ENCODE measurements around the gene UNK. TPM values are rescaled to one million over a fixed set of nuclear protein-coding genes. Genes with fewer than 3 reads are reported as not detected.

UNK gene
- total and polyA plus RNA-seq, 2 of the 13 experiments (the other 11 are each of a cell fraction or from before 2014, with no cell fraction given): 31.6 to 33.0 TPM

GRCh38 chr17:75754378-75755204 lies 30.0 kb upstream of the UNK start (continued):
- TF ChIP-seq ZBTB39 (CRISPR knock-in tag; IDR thresholded peaks at IDR 0.05) (no peak; the same call in 1 of the 2 replicates), ADNP (CRISPR knock-in tag; IDR thresholded peaks at IDR 0.05) (no peak), IKZF1 (IDR thresholded peaks at IDR 0.05) (no peak), ZNF749 (CRISPR knock-in tag; IDR thresholded peaks at IDR 0.05; ENCODE audit: borderline replicate concordance) (no peak; the same call in 1 of the 2 replicates), ZNF234 (CRISPR knock-in tag; conservative IDR thresholded peaks at IDR 0.05) (no peak), DMTF1 (CRISPR knock-in tag; IDR thresholded peaks at IDR 0.05) (0 out of 2 replicates have a peak, but pooled peaks have one; percentile 47), HDAC2 (CRISPR knock-in tag; IDR thresholded peaks at IDR 0.05) (peak; percentile 73), ZNF781 (CRISPR knock-in tag; IDR thresholded peaks at IDR 0.05; ENCODE audit: borderline replicate concordance, not compliant biosample characterization) (no peak), SIX1 (CRISPR knock-in tag; IDR thresholded peaks at IDR 0.05; ENCODE audit: borderline replicate concordance) (no peak), FOXA1 (IDR thresholded peaks at IDR 0.05) (no peak), FOXA1 (CRISPR knock-in tag; IDR thresholded peaks at IDR 0.05) (peak; percentile 5; the same call in 1 of the 2 replicates), NCOR1 (IDR thresholded peaks at IDR 0.05; ENCODE audit: borderline replicate concordance, low read length) (0 out of 2 replicates have a peak, but pooled peaks have one; percentile 39), TARDBP (CRISPR knock-in tag; IDR thresholded peaks at IDR 0.05) (peak; percentile 80; the same call in 1 of the 2 replicates), MXD1 (CRISPR knock-in tag; IDR thresholded peaks at IDR 0.05) (peak; percentile 73), PLRG1 (conservative IDR thresholded peaks at IDR 0.05) (no peak), ZSCAN20 (CRISPR knock-in tag; IDR thresholded peaks at IDR 0.05; ENCODE audit: borderline replicate concordance) (0 out of 2 replicates have a peak, but pooled peaks have one; percentile 21), ZNF460 (CRISPR knock-in tag; IDR thresholded peaks at IDR 0.05; ENCODE audit: borderline replicate concordance) (peak; percentile 26; the same call in 1 of the 2 replicates), NFKB2 (CRISPR knock-in tag; IDR thresholded peaks at IDR 0.05; ENCODE audit: borderline replicate concordance) (no peak; the same call in none of the 2 replicates), PRDM10 (CRISPR knock-in tag; IDR thresholded peaks at IDR 0.05; ENCODE audit: low read depth) (peak; percentile 88), TFAP4 (IDR thresholded peaks at IDR 0.05; ENCODE audit: borderline replicate concordance, low read depth) (peak; percentile 67; the same call in 1 of the 2 replicates)

Data from HepG2 (cell line).